Esophagus (tissue), 2 donors: ENCODE measurements around the gene CFAP97D1. TPM values are rescaled to one million over a fixed set of nuclear protein-coding genes. Genes with fewer than 3 reads are reported as not detected.
A peak's percentile ranks its signal among the peaks of the same experiment; 100 is the strongest.

Experiments used
- H3K27ac ChIP-seq, 2 donors: one replicate each; pipeline ENCODE4 v1.5.1; 2013; ENCODE audit warnings: low read depth in 2 of 2, mild to moderate bottlenecking in 2 of 2, inconsistent platforms in 1 of 2, low read length in 1 of 2, moderate library complexity in 1 of 2
- H3K27me3 ChIP-seq, 2 donors: one replicate each; pipeline ENCODE4 v1.6.1; 2013; ENCODE audit warnings: low read length in 2 of 2, control low read depth in 1 of 2, mild to moderate bottlenecking in 1 of 2; ENCODE audit not compliant: insufficient read depth in 2 of 2, control insufficient read depth in 1 of 2
- H3K36me3 ChIP-seq, 2 donors: one replicate each; pipeline ENCODE4 v1.6.1; 2013; ENCODE audit warnings: low read length in 1 of 2; ENCODE audit not compliant: control insufficient read depth in 2 of 2, insufficient read depth in 2 of 2
- H3K4me1 ChIP-seq, 2 donors: one replicate each; pipeline ENCODE4 v1.6.1; 2013; ENCODE audit warnings: low read length in 1 of 2; ENCODE audit not compliant: control insufficient read depth in 2 of 2, insufficient read depth in 2 of 2
- H3K4me3 ChIP-seq, 2 donors: one replicate each; pipeline ENCODE4 v1.5.1; 2013; ENCODE audit warnings: low read length in 2 of 2, mild to moderate bottlenecking in 2 of 2, low read depth in 1 of 2, moderate library complexity in 1 of 2
- H3K9me3 ChIP-seq, 2 donors: one replicate each; pipeline ENCODE4 v1.6.1; 2013; ENCODE audit warnings: mild to moderate bottlenecking in 2 of 2, low read depth in 1 of 2, low read length in 1 of 2, moderate library complexity in 1 of 2; ENCODE audit not compliant: control insufficient read depth in 2 of 2, insufficient read depth in 1 of 2
- WGBS, 2 donors: extraction: QIAGEN DNeasy Blood & Tissue Kit; methylation state at CpG; one replicate each; pipeline ENCODE4 v1.1.7; 2013; 5-methylcytosine and 5-hydroxymethylcytosine counted together
- polyA plus RNA-seq, 2 donors: library from polyadenylated mRNA; stranded (reverse); fragments of 200-250 nt; gene quantifications; one replicate each; pipeline ENCODE4 v1.2.3, GENCODE V29; 2013
- donor health status: healthy with polysubstance abuse.
- donor health status: Bipolar disorder and iron deficiency.

Gene CFAP97D1
- polyA plus RNA-seq, 2 donors = 0.01 TPM; not detected in 1

- Histone ChIP-seq H3K27ac (peak overlapping the region; percentile 56 to 81), H3K4me1 (peaks cover 6 to 9% of the 10 kb centered on the region in 2 donors), H3K36me3 (peaks cover 7 to 34% of the 10 kb centered on the region in 2 donors), H3K27me3 (no peaks in the 10 kb centered on the region), H3K4me3 (no peak overlapping the region), H3K9me3 (no peaks in the 10 kb centered on the region)
- 70 to 72% methylated on average over 10 of the region's 10 CpGs for WGBS, 2 donors
Observed at GRCh38 chr17:43772877-43773648, 7.2 kb upstream of the CFAP97D1 start.

- 91 to 93% methylated on average over 16 of the region's 16 CpGs for WGBS, 2 donors
- Histone ChIP-seq H3K9me3 (no peaks in the 10 kb centered on the region), H3K4me3 (no peak overlapping the region), H3K27ac (no peak overlapping the region), H3K4me1 (peaks cover 5 to 6% of the 10 kb centered on the region in 2 donors), H3K36me3 (peaks cover 7 to 24% of the 10 kb centered on the region in 2 donors), H3K27me3 (no peaks in the 10 kb centered on the region)
Observed at GRCh38 chr17:43774304-43775250, 5.7 kb upstream of the CFAP97D1 start.

GRCh38 chr17:43778337-43779144 lies 1.7 kb upstream of the CFAP97D1 start, which contains the start of gene DUSP3:
DUSP3 (minus strand) TSS chr17:43778977; CDS start chr17:43778924, 53 bp downstream.
- Histone ChIP-seq H3K27ac (peak within 1 kb of the TSS; percentile 93 to 99), H3K36me3 (peaks cover 4 to 13% of the 10 kb centered on the region in 2 donors), H3K4me3 (peak within 1 kb of the TSS; percentile 69 to 92), H3K9me3 (no peaks in the 10 kb centered on the region), H3K27me3 (no peaks in the 10 kb centered on the region), H3K4me1 (peaks cover 2 to 6% of the 10 kb centered on the region in 2 donors)
- WGBS, 2 donors = 0 to 1% methylated on average over 76 to 100 of the region's 100 CpGs

GRCh38 chr17:43779145-43780125 lies 800 bp upstream of the CFAP97D1 start:
- peaks cover 2 to 6% of the 10 kb centered on the region in 2 donors for H3K4me1 ChIP-seq
- 8% methylated on average over 26 of the region's 26 CpGs for WGBS, 2 donors
- H3K4me3 ChIP-seq = peak overlapping the region; percentile 69 to 92
- H3K9me3 ChIP-seq = no peaks in the 10 kb centered on the region
- peak overlapping the region; percentile 86 to 93 for H3K27ac ChIP-seq
- H3K27me3 ChIP-seq = no peaks in the 10 kb centered on the region
- peaks cover 0 to 7% of the 10 kb centered on the region in 2 donors for H3K36me3 ChIP-seq

GRCh38 chr17:43782913-43783680 lies 2.9 kb downstream of the CFAP97D1 start:
- no peak overlapping the region for H3K27ac ChIP-seq
- H3K4me1 ChIP-seq = peaks cover 0 to 2% of the 10 kb centered on the region in 2 donors
- H3K36me3 ChIP-seq = no peaks in the 10 kb centered on the region
- H3K9me3 ChIP-seq = no peaks in the 10 kb centered on the region
- WGBS, 2 donors = 83 to 84% methylated on average over 15 of the region's 15 CpGs
- no peaks in the 10 kb centered on the region for H3K27me3 ChIP-seq
- no peak overlapping the region for H3K4me3 ChIP-seq

- H3K27ac ChIP-seq = no peak overlapping the region
- no peaks in the 10 kb centered on the region for H3K36me3 ChIP-seq
- H3K27me3 ChIP-seq = no peaks in the 10 kb centered on the region
- WGBS, 2 donors = 73 to 77% methylated on average over 2 of the region's 2 CpGs
- no peak overlapping the region for H3K4me3 ChIP-seq
- H3K9me3 ChIP-seq = no peaks in the 10 kb centered on the region
- H3K4me1 ChIP-seq = peaks cover 0 to 2% of the 10 kb centered on the region in 2 donors
Observed at GRCh38 chr17:43784068-43784467, 3.8 kb downstream of the CFAP97D1 start.

GRCh38 chr17:43784628-43785101 lies 4.4 kb downstream of the CFAP97D1 start:
- Histone ChIP-seq H3K27me3 (no peaks in the 10 kb centered on the region), H3K9me3 (no peaks in the 10 kb centered on the region), H3K36me3 (no peaks in the 10 kb centered on the region), H3K4me1 (no peaks in the 10 kb centered on the region), H3K27ac (no peak overlapping the region), H3K4me3 (no peak overlapping the region)
- WGBS, 2 donors = 71 to 74% methylated on average over 5 of the region's 5 CpGs

- no peaks in the 10 kb centered on the region for H3K27me3 ChIP-seq
- no peak overlapping the region for H3K27ac ChIP-seq
- no peak overlapping the region for H3K4me3 ChIP-seq
- H3K9me3 ChIP-seq = no peaks in the 10 kb centered on the region
- no peaks in the 10 kb centered on the region for H3K36me3 ChIP-seq
- H3K4me1 ChIP-seq = no peaks in the 10 kb centered on the region
- 69 to 77% methylated on average over 2 of the region's 2 CpGs for WGBS, 2 donors
Observed at GRCh38 chr17:43787728-43788127, 7.5 kb downstream of the CFAP97D1 start.
